Spinal cord (tissue), 10 donors: ENCODE data around the gene GPR179. TPM values are rescaled to one million over a fixed set of nuclear protein-coding genes. Genes with fewer than 3 reads are reported as not detected.
A peak's percentile ranks its signal among the peaks of the same experiment; 100 is the strongest.

Experiments used
- DNase-seq, 6 donors: peaks; one replicate each; pipeline versions ENCODE4 v3.0.0 to v3.0.0-alpha.2; 2013 to 2015; ENCODE audit warnings: low spot score in 6 of 6, low read depth in 4 of 6
- H3K27ac ChIP-seq: one replicate; pipeline ENCODE4 v1.5.1; 2013; ENCODE audit warnings: low read depth, low read length, control low read depth
- H3K27me3 ChIP-seq: one replicate; pipeline ENCODE4 v1.6.1; 2013; ENCODE audit warnings: low read length; ENCODE audit not compliant: control insufficient read depth, insufficient read depth
- H3K36me3 ChIP-seq: one replicate; pipeline ENCODE4 v1.6.1; 2013; ENCODE audit warnings: low read length; ENCODE audit not compliant: control insufficient read depth, insufficient read depth
- H3K4me1 ChIP-seq: one replicate; pipeline ENCODE4 v1.6.1; 2013; ENCODE audit warnings: low read length; ENCODE audit not compliant: control insufficient read depth, insufficient read depth
- H3K4me3 ChIP-seq: one replicate; pipeline ENCODE4 v1.5.1; 2013; ENCODE audit warnings: low read depth, low read length, control low read depth
- H3K9me3 ChIP-seq: one replicate; pipeline ENCODE4 v1.6.1; 2013; ENCODE audit warnings: low read length; ENCODE audit not compliant: control insufficient read depth, insufficient read depth
- WGBS: methylation state at CpG from one replicate; pipeline ENCODE4 v1.1.5; 2013; ENCODE audit warnings: missing lambda C conversion rate; ENCODE audit not compliant: insufficient coverage; 5-methylcytosine and 5-hydroxymethylcytosine counted together
- polyA plus RNA-seq, 2 donors: library from polyadenylated mRNA; unstranded; fragments of 120-200 nt; gene quantifications; one replicate each; pipeline ENCODE4 v1.2.1, GENCODE V29; 2013; ENCODE audit not compliant: insufficient read length in 2 of 2
- total RNA-seq, 2 donors: library from RNA; depleted of rRNA in 1 of 2; stranded (reverse); fragments of 120-200 nt in 1 of 2; fragments of >200 nt in 1 of 2; gene quantifications; one replicate each; pipeline versions ENCODE4 v1.2.3 to v1.2.4, GENCODE V29; 2013 to 2014
- donor health status: healthy.

The GPR179 gene
- total and polyA plus RNA-seq, 4 donors = 1.3 to 7.6 (median 4.8) TPM

DNA sequence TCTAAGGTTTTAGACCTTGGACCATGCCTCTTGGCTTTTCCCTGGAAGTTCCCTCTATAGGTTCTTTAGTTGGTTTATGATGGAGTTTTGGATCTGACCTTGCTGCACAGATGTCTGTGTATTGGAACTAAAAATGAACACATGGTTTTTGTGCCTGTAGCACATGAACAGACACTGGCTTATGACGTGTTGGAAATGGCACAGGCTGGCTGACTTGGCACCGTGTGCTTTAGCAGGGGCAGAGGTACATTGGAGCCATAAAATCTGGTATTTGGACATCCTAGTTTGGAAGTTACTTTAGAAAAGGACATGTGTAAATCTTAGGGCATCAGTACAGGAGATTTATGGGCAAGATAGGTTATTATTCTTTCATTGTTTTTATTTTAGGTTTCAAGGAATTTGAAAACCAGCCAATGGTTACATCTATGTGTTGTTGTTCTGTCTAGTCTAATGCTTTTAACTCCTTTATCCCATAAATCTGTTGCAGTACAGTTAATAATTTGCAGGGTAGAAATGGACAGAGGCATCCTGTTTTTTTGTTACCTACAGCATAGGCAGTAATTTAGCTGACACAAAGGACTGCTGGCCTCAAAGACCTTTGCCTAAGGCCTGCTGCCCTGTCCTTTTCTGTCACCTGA, 13.8 kb upstream of the GPR179 start:
- H3K27ac ChIP-seq = no peak overlapping the region
- H3K4me1 ChIP-seq = peaks cover 29% of the 10 kb centered on the region
- 39% methylated on average over 2 of the region's 2 CpGs for WGBS
- no peaks in the 10 kb centered on the region for H3K27me3 ChIP-seq
- peak in 2 of 6 donors; percentile 57 to 85 for DNase-seq
- H3K36me3 ChIP-seq = peaks cover under 1% of the 10 kb centered on the region
- no peaks in the 10 kb centered on the region for H3K9me3 ChIP-seq
- H3K4me3 ChIP-seq = no peak overlapping the region

DNA sequence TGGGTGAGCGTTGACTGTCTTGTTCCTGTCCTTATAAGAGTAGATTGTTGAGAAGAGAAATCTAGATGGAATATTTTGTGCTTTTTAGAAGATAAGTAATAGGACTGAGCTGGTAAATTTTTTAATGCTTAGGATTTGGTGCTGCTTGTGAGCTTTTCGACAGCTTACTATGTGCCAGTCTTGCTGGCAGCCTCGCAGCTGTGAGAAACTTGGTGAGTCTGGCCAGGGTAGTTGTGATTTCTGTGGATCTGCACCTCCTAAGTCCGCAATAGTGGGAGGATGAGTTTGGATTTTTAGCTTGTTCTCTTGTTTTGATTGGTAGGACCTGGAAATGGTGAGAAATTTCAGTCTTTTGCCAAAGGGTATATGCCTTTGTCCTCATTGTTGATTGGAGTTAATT, 11.5 kb upstream of the GPR179 start:
- DNase-seq = peak in 1 of 6 donors; percentile 77
- H3K36me3 ChIP-seq = no peaks in the 10 kb centered on the region
- H3K27ac ChIP-seq = no peak overlapping the region
- no peak overlapping the region for H3K4me3 ChIP-seq
- no peaks in the 10 kb centered on the region for H3K27me3 ChIP-seq
- H3K9me3 ChIP-seq = no peaks in the 10 kb centered on the region
- peaks cover 33% of the 10 kb centered on the region for H3K4me1 ChIP-seq
- WGBS = 80% methylated on average over 3 of the region's 4 CpGs

DNA sequence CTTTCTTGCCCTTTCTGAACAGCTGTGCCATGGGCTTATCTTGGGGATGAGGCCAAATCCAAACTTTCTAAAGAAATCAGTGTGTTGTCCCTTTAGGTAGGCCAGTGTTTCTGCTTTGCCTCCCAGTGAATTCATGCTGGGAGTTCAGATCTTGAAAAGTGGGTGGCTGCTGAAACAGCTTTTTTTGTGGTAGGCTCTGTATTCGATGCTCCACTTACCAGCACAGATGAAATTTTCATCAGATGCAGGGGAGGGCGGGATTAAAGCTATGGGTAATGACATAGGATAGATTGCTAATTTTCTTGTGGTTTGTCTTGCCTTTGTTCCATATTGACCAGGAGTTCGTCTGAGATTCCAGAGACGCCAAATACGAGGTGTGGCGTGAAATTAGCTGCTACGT, 10.7 kb upstream of the GPR179 start:
- H3K9me3 ChIP-seq = no peaks in the 10 kb centered on the region
- no peak overlapping the region for H3K4me3 ChIP-seq
- DNase-seq = peak in 1 of 6 donors; percentile 11
- WGBS = 80% methylated on average over 3 of the region's 7 CpGs
- H3K27ac ChIP-seq = no peak overlapping the region
- peaks cover 33% of the 10 kb centered on the region for H3K4me1 ChIP-seq
- H3K36me3 ChIP-seq = no peaks in the 10 kb centered on the region
- no peaks in the 10 kb centered on the region for H3K27me3 ChIP-seq

DNA sequence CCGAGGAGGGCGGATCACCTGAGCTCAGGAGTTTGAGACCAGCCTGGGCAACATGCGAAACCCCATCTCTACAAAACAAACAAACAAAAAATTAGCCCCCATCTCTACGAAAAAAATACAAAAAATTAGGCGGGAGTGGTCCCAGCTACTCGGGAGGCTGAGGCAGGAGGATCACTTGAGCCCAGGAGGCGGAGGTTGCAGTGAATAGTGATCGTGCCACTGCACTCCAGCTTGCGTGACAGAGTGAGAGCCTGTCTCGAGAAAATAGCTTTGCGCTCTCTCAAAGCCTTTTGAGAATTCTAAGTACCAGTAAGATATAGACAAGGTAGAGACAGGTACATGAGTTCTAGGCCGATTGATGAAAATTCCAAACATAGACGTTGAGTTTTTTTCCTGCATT, 9.9 kb upstream of the GPR179 start:
- no peaks in the 10 kb centered on the region for H3K36me3 ChIP-seq
- H3K27me3 ChIP-seq = no peaks in the 10 kb centered on the region
- WGBS = 85% methylated on average over 10 of the region's 13 CpGs
- H3K27ac ChIP-seq = no peak overlapping the region
- DNase-seq = no peak
- H3K4me3 ChIP-seq = no peak overlapping the region
- H3K9me3 ChIP-seq = no peaks in the 10 kb centered on the region
- H3K4me1 ChIP-seq = peaks cover 36% of the 10 kb centered on the region

DNA sequence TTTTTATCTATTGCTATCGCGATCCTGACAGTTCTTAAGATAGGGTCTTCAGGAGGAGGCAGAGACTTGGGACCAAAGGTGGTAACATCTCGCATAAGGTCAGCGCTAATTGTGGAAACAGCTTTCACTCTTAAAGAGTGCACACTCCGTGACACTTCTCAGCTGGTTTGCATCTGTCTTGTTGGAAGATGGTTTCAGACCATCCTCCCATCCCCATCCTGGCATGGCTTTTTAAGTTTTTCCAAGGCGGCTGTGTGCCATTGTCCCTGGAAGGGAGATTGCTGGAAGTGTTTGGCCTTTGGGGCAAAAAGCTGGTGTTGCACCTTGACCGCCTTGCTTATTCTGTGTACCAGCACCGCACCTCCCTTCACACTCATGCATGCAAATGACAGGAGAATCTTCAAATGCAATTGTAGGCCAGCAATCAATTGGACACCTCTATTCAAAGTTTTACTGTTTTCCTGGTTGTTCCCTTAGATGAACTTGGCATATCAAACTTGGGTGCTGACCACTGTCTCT, 9.4 kb upstream of the GPR179 start:
- H3K4me1 ChIP-seq = peaks cover 35% of the 10 kb centered on the region
- peak overlapping the region; percentile 64 for H3K4me3 ChIP-seq
- 16% methylated on average over 7 of the region's 8 CpGs for WGBS
- H3K27me3 ChIP-seq = no peaks in the 10 kb centered on the region
- no peaks in the 10 kb centered on the region for H3K9me3 ChIP-seq
- peak overlapping the region; percentile 17 for H3K27ac ChIP-seq
- H3K36me3 ChIP-seq = no peaks in the 10 kb centered on the region
- DNase-seq = no peak

DNA sequence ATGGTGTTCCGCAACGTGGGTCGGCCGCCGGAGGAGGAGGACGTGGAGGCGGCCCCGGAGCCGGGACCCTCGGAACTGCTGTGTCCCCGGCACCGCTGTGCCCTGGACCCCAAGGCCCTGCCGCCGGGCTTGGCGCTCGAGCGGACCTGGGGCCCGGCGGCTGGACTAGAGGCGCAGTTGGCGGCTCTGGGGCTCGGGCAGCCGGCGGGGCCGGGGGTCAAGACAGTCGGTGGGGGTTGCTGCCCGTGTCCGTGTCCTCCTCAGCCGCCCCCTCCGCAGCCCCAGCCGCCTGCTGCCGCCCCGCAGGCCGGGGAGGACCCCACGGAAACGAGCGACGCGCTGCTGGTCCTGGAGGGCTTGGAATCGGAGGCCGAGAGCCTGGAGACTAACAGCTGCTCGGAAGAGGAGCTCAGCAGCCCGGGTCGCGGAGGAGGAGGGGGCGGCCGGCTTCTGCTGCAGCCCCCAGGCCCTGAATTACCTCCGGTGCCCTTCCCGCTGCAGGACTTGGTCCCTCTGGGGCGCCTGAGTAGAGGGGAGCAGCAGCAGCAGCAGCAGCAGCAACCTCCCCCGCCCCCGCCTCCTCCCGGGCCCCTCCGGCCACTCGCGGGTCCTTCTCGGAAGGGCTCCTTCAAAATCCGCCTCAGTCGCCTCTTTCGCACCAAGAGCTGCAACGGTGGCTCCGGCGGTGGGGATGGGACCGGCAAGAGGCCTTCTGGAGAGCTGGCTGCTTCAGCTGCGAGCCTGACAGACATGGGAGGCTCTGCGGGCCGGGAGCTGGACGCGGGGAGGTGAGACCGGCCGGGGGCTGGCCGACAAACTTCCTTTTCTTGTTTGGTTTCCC, 8.7 kb upstream of the GPR179 start:
- Histone ChIP-seq H3K4me3 (peak overlapping the region; percentile 64), H3K36me3 (no peaks in the 10 kb centered on the region), H3K9me3 (no peaks in the 10 kb centered on the region), H3K27ac (peak overlapping the region; percentile 17), H3K27me3 (no peaks in the 10 kb centered on the region), H3K4me1 (peaks cover 29% of the 10 kb centered on the region)
- DNase-seq = peak in 2 of 6 donors; percentile 33 to 57
- under 1% methylated on average over 71 of the region's 72 CpGs for WGBS

DNA sequence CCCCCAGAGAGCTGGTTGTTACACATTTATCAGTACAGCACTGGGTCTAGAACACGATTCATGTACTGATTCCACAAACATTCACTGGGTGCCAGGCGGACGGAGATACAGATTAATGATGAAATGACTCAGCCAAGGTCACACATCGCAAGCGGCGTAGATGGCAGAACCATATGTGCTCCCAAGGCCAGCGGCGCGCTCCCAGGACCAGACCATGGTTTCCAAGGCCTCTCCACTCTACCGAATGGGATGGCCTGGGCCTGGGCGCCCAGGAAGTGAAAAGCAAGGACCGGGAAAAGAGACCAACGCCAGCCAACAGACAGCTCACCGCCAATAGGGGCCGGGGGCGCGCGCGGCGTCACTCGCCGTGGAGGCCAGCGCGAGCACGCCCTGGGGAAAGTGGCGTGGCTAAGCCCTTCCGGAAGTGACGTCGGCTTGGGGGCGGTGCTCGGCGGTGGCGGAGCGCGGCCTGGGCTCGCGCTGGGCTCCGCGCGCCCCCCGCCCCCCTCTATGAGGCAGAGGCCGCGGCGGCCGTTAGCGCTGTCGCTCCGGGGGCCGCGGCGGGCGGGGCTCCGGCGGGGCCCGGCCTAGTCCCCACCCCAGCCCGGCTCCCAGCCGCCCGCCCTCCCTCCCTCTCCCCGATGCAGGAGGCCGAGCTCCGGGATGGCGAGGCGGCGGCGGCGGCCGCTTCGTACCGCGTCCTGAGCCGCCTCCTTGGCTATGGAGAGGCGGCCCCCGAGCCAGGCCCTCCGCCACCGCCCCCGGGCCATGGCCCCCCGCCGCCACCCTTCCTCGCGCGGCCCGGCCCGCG, 7.9 kb upstream of the GPR179 start, which contains the start of gene SOCS7:
Gene SOCS7 (plus strand): TSS at position 433 of the 811 bp plus-strand sequence. CDS start 209 bp downstream, at position 642.
- WGBS = 5% methylated on average over 73 of the region's 84 CpGs
- H3K9me3 ChIP-seq = no peaks in the 10 kb centered on the region
- peak within 1 kb of the TSS; percentile 64 for H3K4me3 ChIP-seq
- H3K36me3 ChIP-seq = no peaks in the 10 kb centered on the region
- DNase-seq = peak; percentile 78 to 98 (median 92)
- peaks cover 28% of the 10 kb centered on the region for H3K4me1 ChIP-seq
- H3K27ac ChIP-seq = peak within 1 kb of the TSS; percentile 72
- H3K27me3 ChIP-seq = no peaks in the 10 kb centered on the region

DNA sequence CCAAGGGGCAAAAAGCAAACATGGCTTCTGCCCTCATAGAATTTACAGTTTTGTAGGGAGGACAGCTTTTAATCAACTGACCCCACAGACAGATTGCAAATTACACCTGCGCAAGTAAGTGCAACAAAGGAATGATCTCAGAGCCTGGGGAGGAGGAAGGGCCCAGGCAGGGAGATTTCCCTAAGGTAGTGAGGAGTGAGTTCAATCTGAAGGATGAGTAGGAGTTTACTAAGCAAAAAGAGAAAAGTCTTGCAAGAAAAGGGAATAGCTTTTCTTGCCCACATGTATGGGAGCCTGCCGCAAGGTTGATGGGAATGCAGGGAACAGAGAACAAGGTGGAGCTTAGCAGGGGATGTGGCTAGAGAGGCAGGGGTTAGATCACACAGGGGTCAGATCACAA, 6.3 kb upstream of the GPR179 start:
- Histone ChIP-seq H3K4me3 (no peak overlapping the region), H3K27ac (no peak overlapping the region), H3K9me3 (no peaks in the 10 kb centered on the region), H3K36me3 (no peaks in the 10 kb centered on the region), H3K27me3 (no peaks in the 10 kb centered on the region), H3K4me1 (peaks cover 21% of the 10 kb centered on the region)
- WGBS = 100% methylated on average over 2 of the region's 2 CpGs
- no peak for DNase-seq

DNA sequence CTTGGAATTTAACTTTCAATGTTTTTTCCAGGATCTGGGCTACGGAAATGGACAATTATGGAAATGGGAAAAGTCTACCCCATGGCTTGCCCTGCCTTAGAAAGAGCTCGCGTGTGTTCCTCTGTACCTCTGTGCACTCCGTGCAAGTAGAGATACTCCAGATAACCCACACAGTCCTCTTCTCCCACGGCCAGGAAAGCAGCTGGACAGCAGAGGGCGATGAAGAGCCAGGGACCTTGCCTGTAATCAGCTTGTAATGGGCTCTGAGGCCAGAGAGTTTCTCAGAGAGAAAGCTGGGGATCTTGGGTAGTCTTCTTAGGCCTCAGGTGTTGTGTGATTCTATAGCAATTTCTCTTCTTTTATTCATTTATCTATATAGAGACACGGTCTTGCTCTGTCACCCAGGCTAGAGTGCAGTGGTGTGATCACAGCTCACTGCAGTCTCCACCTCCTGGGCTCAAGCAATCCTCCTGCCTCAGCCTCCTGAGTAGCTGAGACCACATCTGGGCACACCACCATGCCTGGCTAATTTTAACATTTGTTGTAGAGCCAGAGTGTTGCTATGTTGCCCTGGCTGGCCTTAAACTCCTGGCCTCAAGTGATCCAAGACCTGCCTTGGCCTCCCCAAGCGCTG, 5.5 kb upstream of the GPR179 start:
- Histone ChIP-seq H3K4me1 (peaks cover 22% of the 10 kb centered on the region), H3K4me3 (no peak overlapping the region), H3K9me3 (no peaks in the 10 kb centered on the region), H3K36me3 (no peaks in the 10 kb centered on the region), H3K27ac (no peak overlapping the region), H3K27me3 (no peaks in the 10 kb centered on the region)
- 58% methylated on average over 2 of the region's 8 CpGs for WGBS
- DNase-seq = peak in 4 of 6 donors; percentile 79 to 95 (median 88)
